SJCRH30 (cell line): ENCODE results near the gene NXPE2. TPM values are rescaled to one million over a fixed set of nuclear protein-coding genes. Genes with fewer than 3 reads are reported as not detected.

Experiments
- DNase-seq, 2 experiments: peaks; one replicate each; pipeline ENCODE4 v3.0.0-alpha.2; 2015 to 2020
- H3K27ac ChIP-seq: fragments of 250-450 bp; sonication (Bioruptor Pico); 2 replicates; pipeline ENCODE4 v1.5.1; 2020; ENCODE audit warnings: mild to moderate bottlenecking, moderate library complexity
- H3K27me3 ChIP-seq: fragments of 250-450 bp; sonication (Bioruptor Pico); 2 replicates; pipeline ENCODE4 v1.5.1; 2020; ENCODE audit warnings: mild to moderate bottlenecking, moderate library complexity
- H3K36me3 ChIP-seq: fragments of 250-450 bp; sonication (Bioruptor Pico); 2 replicates; pipeline ENCODE4 v1.5.1; 2020; ENCODE audit warnings: mild to moderate bottlenecking, moderate library complexity
- H3K4me1 ChIP-seq: fragments of 250-450 bp; sonication (Bioruptor Pico); 2 replicates; pipeline ENCODE4 v1.5.1; 2020; ENCODE audit warnings: mild to moderate bottlenecking, moderate library complexity
- H3K4me3 ChIP-seq: fragments of 250-450 bp; sonication (Bioruptor Pico); 2 replicates; pipeline ENCODE4 v1.5.1; 2020; ENCODE audit warnings: mild to moderate bottlenecking, moderate library complexity
- H3K9me3 ChIP-seq: fragments of 250-450 bp; sonication (Bioruptor Pico); replicated peaks from 2 replicates; pipeline ENCODE4 v1.5.1; 2020; ENCODE audit warnings: mild to moderate bottlenecking, moderate library complexity
- total RNA-seq: library from RNA; depleted of rRNA; stranded (reverse); fragments of >200 nt; shearing (Covaris generic); gene quantifications from 2 replicates; pipeline ENCODE4 v1.2.3, GENCODE V29; 2014; rRNA removed

NXPE2 gene
- total RNA-seq, 1 experiment from 2014 or later: not detected

GRCh38 chr11:114709960-114710359 is 31.6 kb downstream of the NXPE2 start:
- Histone ChIP-seq H3K27me3 (no peaks in the 10 kb centered on the region), H3K9me3 (no peaks in the 10 kb centered on the region), H3K4me3 (no peak overlapping the region), H3K36me3 (no peaks in the 10 kb centered on the region), H3K27ac (no peak overlapping the region), H3K4me1 (no peaks in the 10 kb centered on the region)
- DNase-seq: no peak

DNA sequence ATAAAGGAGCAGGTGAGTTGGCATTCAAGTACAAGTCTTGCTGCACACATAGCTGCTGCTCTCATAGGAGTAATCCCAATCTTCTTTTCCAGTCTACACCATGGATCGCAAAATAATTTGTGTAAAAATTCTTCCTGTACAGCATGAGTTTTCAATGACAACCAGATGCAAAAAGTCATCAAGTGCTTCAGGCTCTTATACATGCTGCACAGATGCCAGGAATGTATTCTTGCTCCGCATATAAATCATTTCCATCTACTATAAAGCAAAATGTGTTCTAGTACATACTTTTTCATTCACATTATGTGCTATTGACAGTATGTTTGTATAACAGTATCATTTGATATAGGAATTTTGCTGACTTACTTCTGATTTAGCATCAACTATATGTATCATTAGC is 35.4 kb downstream of the NXPE2 start:
- Histone ChIP-seq H3K36me3 (no peaks in the 10 kb centered on the region), H3K27me3 (no peaks in the 10 kb centered on the region), H3K27ac (no peak overlapping the region), H3K4me3 (no peak overlapping the region), H3K4me1 (no peaks in the 10 kb centered on the region), H3K9me3 (no peaks in the 10 kb centered on the region)
- DNase-seq: no peak

DNA sequence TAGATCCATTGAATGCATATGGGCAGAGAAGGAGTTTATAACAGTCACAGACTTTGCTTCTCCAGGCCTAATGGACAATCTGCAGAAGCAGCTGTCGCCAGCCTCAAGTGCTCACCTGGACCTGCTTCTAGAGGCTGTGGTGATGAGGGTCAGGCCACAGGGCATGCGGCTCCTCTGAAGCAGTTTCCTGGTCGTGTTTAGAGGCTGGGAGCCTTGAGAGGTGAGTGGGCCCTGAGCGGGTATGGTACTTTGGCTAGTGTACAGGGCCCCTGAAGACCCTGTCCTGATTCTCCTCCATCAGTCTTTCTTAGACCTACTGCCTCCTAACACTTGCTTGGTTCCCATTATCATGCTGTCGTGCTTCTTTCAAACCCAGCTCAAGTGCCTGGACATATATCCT is 41.2 kb downstream of the NXPE2 start:
- Histone ChIP-seq H3K4me1 (no peaks in the 10 kb centered on the region), H3K4me3 (no peak overlapping the region), H3K27ac (no peak overlapping the region), H3K9me3 (no peaks in the 10 kb centered on the region), H3K27me3 (no peaks in the 10 kb centered on the region), H3K36me3 (no peaks in the 10 kb centered on the region)
- DNase-seq: no peak

DNA sequence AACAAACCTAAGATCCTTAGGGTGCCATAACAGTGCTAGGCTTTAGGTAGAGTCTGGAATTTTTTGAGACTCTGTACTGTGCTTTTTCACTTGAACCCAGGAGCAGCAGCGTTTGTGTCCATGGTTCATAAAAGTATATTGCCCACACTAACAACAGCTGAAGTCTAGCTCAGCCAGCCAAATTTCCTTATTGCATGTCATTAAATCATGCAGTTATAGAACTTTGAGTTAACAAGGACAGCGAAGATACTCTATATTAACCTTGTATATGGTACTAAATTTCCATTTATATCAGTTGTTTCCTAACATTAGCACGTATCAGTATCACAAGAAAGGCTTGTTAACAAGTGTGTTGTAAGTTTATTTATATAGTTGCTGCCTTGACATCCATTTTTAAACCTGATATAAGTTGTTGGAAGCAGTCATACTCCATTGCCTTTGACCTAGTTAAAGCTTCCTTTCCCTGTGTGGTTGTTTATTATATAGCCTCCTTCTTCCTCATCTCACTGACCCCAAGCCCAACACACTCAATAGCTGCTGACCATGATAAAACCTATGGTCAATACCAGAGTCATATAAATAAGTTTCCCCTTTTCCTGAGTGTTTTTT is 46.7 kb downstream of the NXPE2 start:
- no peaks in the 10 kb centered on the region for H3K4me1 ChIP-seq
- no peak for DNase-seq
- no peak overlapping the region for H3K27ac ChIP-seq
- no peak overlapping the region for H3K4me3 ChIP-seq
- H3K27me3 ChIP-seq: no peaks in the 10 kb centered on the region
- no peaks in the 10 kb centered on the region for H3K9me3 ChIP-seq
- H3K36me3 ChIP-seq: no peaks in the 10 kb centered on the region

DNA sequence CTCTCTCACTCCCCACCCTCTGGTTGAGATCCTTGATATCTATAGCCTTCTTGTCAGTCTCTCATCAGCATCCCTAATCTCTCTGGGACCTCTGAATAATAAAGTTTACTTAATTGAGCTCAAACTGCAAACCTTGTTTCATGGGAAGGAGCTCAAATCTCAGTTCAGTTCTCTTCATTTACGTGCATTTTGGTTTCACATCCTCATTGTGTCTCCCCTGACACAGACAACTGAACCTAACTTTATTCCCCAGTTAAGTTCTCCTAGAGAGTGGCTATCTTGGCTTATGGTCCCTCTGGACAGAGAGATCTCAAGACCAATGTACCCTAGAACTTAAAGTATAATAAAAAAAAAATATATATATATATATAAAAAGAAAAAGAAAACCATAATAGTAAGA is 47.3 kb downstream of the NXPE2 start:
- H3K36me3 ChIP-seq: no peaks in the 10 kb centered on the region
- DNase-seq: no peak
- no peaks in the 10 kb centered on the region for H3K4me1 ChIP-seq
- no peak overlapping the region for H3K27ac ChIP-seq
- H3K9me3 ChIP-seq: no peaks in the 10 kb centered on the region
- H3K27me3 ChIP-seq: no peaks in the 10 kb centered on the region
- H3K4me3 ChIP-seq: no peak overlapping the region

- no peak for DNase-seq
- no peaks in the 10 kb centered on the region for H3K4me1 ChIP-seq
- H3K27me3 ChIP-seq: no peaks in the 10 kb centered on the region
- H3K4me3 ChIP-seq: no peak overlapping the region
- H3K27ac ChIP-seq: no peak overlapping the region
- no peaks in the 10 kb centered on the region for H3K36me3 ChIP-seq
- H3K9me3 ChIP-seq: no peaks in the 10 kb centered on the region
Measured at GRCh38 chr11:114736806-114737205, 58.5 kb downstream of the NXPE2 start.

- Histone ChIP-seq H3K4me1 (no peaks in the 10 kb centered on the region), H3K4me3 (no peak overlapping the region), H3K27ac (no peak overlapping the region), H3K9me3 (no peaks in the 10 kb centered on the region), H3K27me3 (no peaks in the 10 kb centered on the region), H3K36me3 (no peaks in the 10 kb centered on the region)
- peak; percentile 9 to 49 for DNase-seq
Measured at GRCh38 chr11:114738954-114739353, 60.6 kb downstream of the NXPE2 start.

DNA sequence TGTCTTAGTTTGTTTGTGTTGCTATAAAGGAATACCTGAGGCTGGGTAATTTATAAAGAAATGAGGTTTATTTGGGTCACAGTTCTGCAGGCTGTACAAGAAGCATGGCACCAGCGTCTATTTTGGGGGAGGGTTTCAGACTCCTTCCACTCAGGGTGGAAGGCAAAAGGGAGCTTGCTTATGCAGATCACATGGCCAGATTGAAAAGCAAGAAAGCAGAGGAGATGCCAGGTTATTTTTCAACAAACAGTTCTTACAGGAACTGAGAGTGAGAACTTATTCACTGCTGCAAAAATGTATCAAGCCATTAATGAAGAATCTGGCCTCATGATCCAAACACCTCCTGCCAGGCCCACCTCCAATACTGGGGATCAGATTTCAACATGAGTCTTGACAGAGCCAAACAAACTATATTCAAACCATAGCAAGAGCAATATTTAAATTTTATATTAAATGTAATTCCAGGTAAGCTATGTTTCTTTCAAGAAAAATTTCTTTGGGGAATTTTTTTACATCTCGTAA is 66.9 kb downstream of the NXPE2 start:
- H3K27ac ChIP-seq: no peak overlapping the region
- no peaks in the 10 kb centered on the region for H3K9me3 ChIP-seq
- no peaks in the 10 kb centered on the region for H3K4me1 ChIP-seq
- no peaks in the 10 kb centered on the region for H3K36me3 ChIP-seq
- no peak overlapping the region for H3K4me3 ChIP-seq
- H3K27me3 ChIP-seq: no peaks in the 10 kb centered on the region
- DNase-seq: no peak

- Histone ChIP-seq H3K27me3 (no peaks in the 10 kb centered on the region), H3K36me3 (no peaks in the 10 kb centered on the region)
- DNase-seq: no peak
Measured at GRCh38 chr11:114746013-114746412, 67.7 kb downstream of the NXPE2 start.

More at GRCh38 chr11:114746013-114746412, 67.7 kb downstream of the NXPE2 start:
- H3K9me3 ChIP-seq: no peaks in the 10 kb centered on the region
- no peak overlapping the region for H3K27ac ChIP-seq
- no peaks in the 10 kb centered on the region for H3K4me1 ChIP-seq
- H3K4me3 ChIP-seq: no peak overlapping the region

Other genes with a start within 250 kb of the NXPE2 start
- gene REXO2, start 239.1 kb upstream of the NXPE2 start, total RNA-seq: 76.0 and 81.3 TPM in 2 replicates
- not detected in 2 replicates for gene NXPE1, start 118.6 kb upstream of the NXPE2 start, total RNA-seq
- not detected in 2 replicates for gene NXPE4, start 82.7 kb upstream of the NXPE2 start, total RNA-seq